SK-N-SH (cell line): ENCODE measurements around the gene MGAM2. TPM values are rescaled to one million over a fixed set of nuclear protein-coding genes. Genes with fewer than 3 reads are reported as not detected.

Source experiments
- CTCF ChIA-PET: fragments of 300-600, 350-600 bp; formaldehyde crosslinking; extraction: SDS; loops from one replicate; lab custom pipeline; 2021; lab: Yijun Ruan, JAX
- POLR2A ChIA-PET: fragments of 350-600 bp; sonication (Branson Sonifier 250); formaldehyde crosslinking; extraction: SDS; loops from one replicate; lab custom pipeline; 2020; ENCODE audit warnings: antibody characterized with exemption, inconsistent platforms; lab: Yijun Ruan, JAX
- DNase-seq: peaks from one replicate; pipeline ENCODE4 v3.0.0; 2012
- H2AFZ ChIP-seq: fragments of 200-600 bp; sonication (generic); 2 replicates; pipeline ENCODE4 v1.8.1; 2016; ENCODE audit warnings: antibody characterized with exemption, mild to moderate bottlenecking, low read depth
- H3F3A ChIP-seq: fragments of 200-600 bp; sonication (generic); replicated peaks from 2 replicates; pipeline ENCODE3; 2016; ENCODE audit warnings: antibody characterized with exemption, mild to moderate bottlenecking; ENCODE audit not compliant: insufficient read depth
- H3K27ac ChIP-seq, 2 experiments: fragments of 200-500 bp in 1 of 2; fragments of 200-600 bp in 1 of 2; sonication (Bioruptor generic) in 1 of 2; sonication (generic), shearing (Covaris generic) in 1 of 2; 2 replicates each; pipeline versions ENCODE4 v1.5.1 to v1.6.1; 2014 to 2016; ENCODE audit warnings: low read depth in 2 of 2, inconsistent platforms in 1 of 2, low read length in 1 of 2, mild to moderate bottlenecking in 1 of 2, mixed read lengths in 1 of 2
- H3K27me3 ChIP-seq: fragments of 200-600 bp; sonication (generic), shearing (Covaris generic); 2 replicates; pipeline ENCODE4 v1.6.1; 2016; ENCODE audit warnings: mixed run types; ENCODE audit not compliant: insufficient read depth
- H3K36me3 ChIP-seq, 2 experiments: fragments of 200-500 bp in 1 of 2; fragments of 200-600 bp in 1 of 2; sonication (Bioruptor generic) in 1 of 2; sonication (generic) in 1 of 2; replicated peaks in 1 of 2; 2 replicates each; pipeline versions ENCODE3 to v1.5.1; 2014 to 2016; ENCODE audit warnings: low read length in 1 of 2, mild to moderate bottlenecking in 1 of 2; ENCODE audit not compliant: insufficient read depth in 2 of 2, control insufficient read depth in 1 of 2
- H3K4me1 ChIP-seq, 2 experiments: fragments of 200-500 bp in 1 of 2; fragments of 200-600 bp in 1 of 2; sonication (Bioruptor generic) in 1 of 2; sonication (generic), shearing (Covaris generic) in 1 of 2; 2 replicates each; pipeline versions ENCODE4 v1.5.1 to v1.6.1; 2014 to 2016; ENCODE audit warnings: low read depth in 1 of 2, low read length in 1 of 2, mixed run types in 1 of 2; ENCODE audit not compliant: insufficient read depth in 2 of 2, control insufficient read depth in 1 of 2
- H3K4me2 ChIP-seq: fragments of 200-600 bp; sonication (generic), shearing (Covaris generic); 2 replicates; pipeline ENCODE4 v1.6.1; 2017; ENCODE audit warnings: mixed run types
- H3K4me3 ChIP-seq, 2 experiments: fragments of 200-500 bp in 1 of 2; fragments of 200-600 bp in 1 of 2; sonication (Bioruptor generic) in 1 of 2; sonication (generic), shearing (Covaris generic) in 1 of 2; 2 replicates each; pipeline versions ENCODE4 v1.5.1 to v1.8.1; 2014 to 2016; ENCODE audit warnings: low read depth in 2 of 2, inconsistent platforms in 1 of 2, low read length in 1 of 2, mild to moderate bottlenecking in 1 of 2, mixed read lengths in 1 of 2, moderate library complexity in 1 of 2
- H3K79me2 ChIP-seq: fragments of 200-600 bp; sonication (generic); 2 replicates; pipeline ENCODE4 v1.8.1; 2017; ENCODE audit warnings: mild to moderate bottlenecking; ENCODE audit not compliant: insufficient read depth
- H3K9ac ChIP-seq: fragments of 200-600 bp; sonication (generic); 2 replicates; pipeline ENCODE4 v1.6.1; 2017; ENCODE audit warnings: mixed run types
- H3K9me2 ChIP-seq: fragments of 200-600 bp; sonication (generic); 2 replicates; pipeline ENCODE4 v1.6.1; 2017; ENCODE audit warnings: mixed run types
- H3K9me3 ChIP-seq: fragments of 200-600 bp; sonication (generic); 2 replicates; pipeline ENCODE4 v1.6.1; 2017; ENCODE audit warnings: mixed run types, mild to moderate bottlenecking, moderate library complexity
- H4K20me1 ChIP-seq: fragments of 200-600 bp; sonication (generic); 2 replicates; pipeline ENCODE4 v1.6.1; 2017; ENCODE audit warnings: mild to moderate bottlenecking, mixed run types; ENCODE audit not compliant: insufficient read depth
- CTCF ChIP-seq: fragments of 200-600 bp; sonication (generic); IDR thresholded peaks from 2 replicates; pipeline ENCODE4 v1.6.1; 2017; ENCODE audit warnings: antibody characterized with exemption, mild to moderate bottlenecking, moderate library complexity
- EP300 ChIP-seq, 2 experiments: IDR thresholded peaks; 2 replicates each; pipeline versions ENCODE4 v1.4.0 to v1.6.1; 2012; ENCODE audit warnings: borderline replicate concordance in 1 of 2, low read depth in 1 of 2, low read length in 1 of 2
- EZH2phosphoT487 ChIP-seq: fragments of 200-600 bp; sonication (generic); IDR thresholded peaks from 2 replicates; pipeline ENCODE4 v1.6.1; 2017; ENCODE audit warnings: low read depth, mixed run types, mild to moderate bottlenecking, antibody characterized with exemption, moderate library complexity, borderline replicate concordance
- JUND ChIP-seq: IDR thresholded peaks from 2 replicates; pipeline ENCODE4 v1.4.0; 2012
- MAX ChIP-seq: IDR thresholded peaks from 2 replicates; pipeline ENCODE4 v1.4.0; 2012; ENCODE audit warnings: low read depth
- MXI1 ChIP-seq: IDR thresholded peaks from 2 replicates; pipeline ENCODE4 v1.6.1; 2012; ENCODE audit warnings: mild to moderate bottlenecking, low read depth, low read length, improper control_type of control experiment
- RAD21 ChIP-seq: IDR thresholded peaks from 2 replicates; pipeline ENCODE4 v1.6.1; 2012; ENCODE audit warnings: mild to moderate bottlenecking, low read length
- RFX5 ChIP-seq: IDR thresholded peaks from 2 replicates; pipeline ENCODE4 v1.6.1; 2012; ENCODE audit warnings: mild to moderate bottlenecking, improper control_type of control experiment, low read length
- YY1 ChIP-seq: IDR thresholded peaks from 2 replicates; pipeline ENCODE4 v1.4.0; 2012; ENCODE audit warnings: low read depth, mild to moderate bottlenecking
- WGBS: methylation state at CpG from one replicate; pipeline ENCODE4 v1.1.6; 2017; ENCODE audit warnings: low lambda C conversion rate; 5-methylcytosine and 5-hydroxymethylcytosine counted together
- polyA plus RNA-seq, 3 experiments: library from polyadenylated mRNA; depleted of rRNA; stranded (reverse); fragments of >200 nt; gene quantifications; 2 replicates each; pipeline ENCODE4 v1.2.3, GENCODE V29; 2012

MGAM2 gene
- polyA plus RNA-seq, 1 of the 3 experiments (the other 2 are of a cell fraction): not detected

GRCh38 chr7:142181966-142182365, 70.4 kb downstream of the MGAM2 start (continued):
- TF ChIP-seq CTCF: no peak
- TF ChIP-seq MXI1: no peak
- no peak for TF ChIP-seq EZH2phosphoT487
- TF ChIP-seq YY1: no peak

GRCh38 chr7:142185069-142185468, 73.6 kb downstream of the MGAM2 start:
- no peaks in the 10 kb centered on the region for H3K36me3 ChIP-seq
- H3K4me1 ChIP-seq: no peaks in the 10 kb centered on the region
- H3K9me2 ChIP-seq: no peaks in the 10 kb centered on the region
- no peaks in the 10 kb centered on the region; the same call in 1 of the 2 replicates for H3K27me3 ChIP-seq
- POLR2A ChIA-PET: no interaction called here
- no peak for DNase-seq
- no peaks in the 10 kb centered on the region for H3K79me2 ChIP-seq
- H3K27ac ChIP-seq: no peak overlapping the region
- H4K20me1 ChIP-seq: no peaks in the 10 kb centered on the region
- H2AFZ ChIP-seq: no peak overlapping the region
- H3K9me3 ChIP-seq: no peaks in the 10 kb centered on the region
- WGBS: 16% methylated on average over 3 of the region's 3 CpGs
- H3F3A ChIP-seq: no peaks in the 10 kb centered on the region
- CTCF ChIA-PET: interaction anchor here (1.0 kb wide), 1 partner anchor 209 kb away, joined by 3 read pairs; no protein-coding TSS in a partner anchor
- H3K4me2 ChIP-seq: no peak overlapping the region
- H3K9ac ChIP-seq: no peak overlapping the region
- no peak overlapping the region for H3K4me3 ChIP-seq
- TF ChIP-seq CTCF: no peak
- TF ChIP-seq JUND: no peak
- no peak for TF ChIP-seq MAX

- POLR2A ChIA-PET: no interaction called here
- H3K4me1 ChIP-seq: no peaks in the 10 kb centered on the region
- no peak for DNase-seq
- no peak overlapping the region for H2AFZ ChIP-seq
- H3K27ac ChIP-seq: no peak overlapping the region
- no peaks in the 10 kb centered on the region for H3K9me3 ChIP-seq
- no peak overlapping the region for H3K4me3 ChIP-seq
- H4K20me1 ChIP-seq: no peaks in the 10 kb centered on the region
- H3K9ac ChIP-seq: no peak overlapping the region
- peaks cover 2% of the 10 kb centered on the region; the same call in 1 of the 2 replicates for H3K27me3 ChIP-seq
- WGBS: 5% methylated on average over 5 of the region's 5 CpGs
- H3K9me2 ChIP-seq: no peaks in the 10 kb centered on the region
- CTCF ChIA-PET: interaction anchor here (1.0 kb wide), 1 partner anchor 210 kb away, joined by 3 read pairs; no protein-coding TSS in a partner anchor
- no peaks in the 10 kb centered on the region for H3K79me2 ChIP-seq
- H3K36me3 ChIP-seq: no peaks in the 10 kb centered on the region
- no peaks in the 10 kb centered on the region for H3F3A ChIP-seq
- TF ChIP-seq RAD21 (no peak), RFX5 (no peak), EZH2phosphoT487 (no peak), EP300 (IDR thresholded peaks at IDR 0.05; ENCODE audit: borderline replicate concordance in 1 of 2, low read depth in 1 of 2, low read length in 1 of 2) (no peak)
- TF ChIP-seq, all 33 proteins: peak for 0
- no peak overlapping the region for H3K4me2 ChIP-seq
Measured at GRCh38 chr7:142185801-142186200, 74.3 kb downstream of the MGAM2 start.
